Dendritic cell treated with granulocyte-macrophage colony-stimulating factor and Interleukin-4, amounts not matched to agents 40 ng/mL and 50 ng/mL, for 4 days (primary cell): ENCODE results near the gene PLA2G6.
"Not testable (repeated sequence)": the region's sequence is repeated elsewhere in the genome, so short reads cannot be mapped to it uniquely, and the experiment has no call there.

ENCODE experiments used
- H3K27ac Mint-ChIP-seq: one replicate; pipeline ENCODE4 v1.8.0; 2022; ENCODE audit warnings: mild to moderate bottlenecking, mixed read lengths
- H3K27me3 Mint-ChIP-seq: one replicate; pipeline ENCODE4 v1.8.0; 2022; ENCODE audit warnings: mild to moderate bottlenecking, mixed read lengths
- H3K36me3 Mint-ChIP-seq: one replicate; pipeline ENCODE4 v1.8.0; 2022; ENCODE audit warnings: low read depth, mixed read lengths
- H3K4me1 Mint-ChIP-seq: one replicate; pipeline ENCODE4 v1.8.0; 2022; ENCODE audit warnings: low read depth, mixed read lengths
- H3K4me3 Mint-ChIP-seq: one replicate; pipeline ENCODE4 v1.8.0; 2022; ENCODE audit warnings: mild to moderate bottlenecking, moderate library complexity, mixed read lengths
- H3K9me3 Mint-ChIP-seq: one replicate; pipeline ENCODE4 v1.8.0; 2022; ENCODE audit warnings: mixed read lengths
- intact Hi-C: fragments of 100-400 bp; cut with micrococcal nuclease; formaldehyde crosslinking; loops from one replicate; pipeline ENCODE4 v1.15.0; 2022

PLA2G6 gene

DNA sequence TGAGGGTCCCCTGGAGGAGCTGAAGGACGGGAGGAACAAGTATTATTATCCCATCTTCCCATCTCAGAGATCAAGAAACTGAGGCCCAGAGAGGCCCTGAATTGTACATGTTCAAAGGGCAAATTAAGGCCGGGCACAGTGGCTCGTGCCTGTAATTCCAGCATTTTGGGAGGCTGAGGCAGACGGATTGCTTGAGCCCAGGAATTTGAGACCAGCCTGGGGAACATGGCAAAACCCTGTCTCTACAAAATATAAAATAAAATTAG, 8.1 kb downstream of the PLA2G6 start:
- peaks cover 35% of the 10 kb centered on the region for H3K4me1 Mint-ChIP-seq
- H3K27me3 Mint-ChIP-seq, result peaks cover 57% of the 10 kb centered on the region
- H3K9me3 Mint-ChIP-seq, result no peaks in the 10 kb centered on the region
- H3K4me3 Mint-ChIP-seq, result no peak overlapping the region
- no peak overlapping the region for H3K27ac Mint-ChIP-seq
- no peaks in the 10 kb centered on the region for H3K36me3 Mint-ChIP-seq
- intact Hi-C loops, result no loop called here

DNA sequence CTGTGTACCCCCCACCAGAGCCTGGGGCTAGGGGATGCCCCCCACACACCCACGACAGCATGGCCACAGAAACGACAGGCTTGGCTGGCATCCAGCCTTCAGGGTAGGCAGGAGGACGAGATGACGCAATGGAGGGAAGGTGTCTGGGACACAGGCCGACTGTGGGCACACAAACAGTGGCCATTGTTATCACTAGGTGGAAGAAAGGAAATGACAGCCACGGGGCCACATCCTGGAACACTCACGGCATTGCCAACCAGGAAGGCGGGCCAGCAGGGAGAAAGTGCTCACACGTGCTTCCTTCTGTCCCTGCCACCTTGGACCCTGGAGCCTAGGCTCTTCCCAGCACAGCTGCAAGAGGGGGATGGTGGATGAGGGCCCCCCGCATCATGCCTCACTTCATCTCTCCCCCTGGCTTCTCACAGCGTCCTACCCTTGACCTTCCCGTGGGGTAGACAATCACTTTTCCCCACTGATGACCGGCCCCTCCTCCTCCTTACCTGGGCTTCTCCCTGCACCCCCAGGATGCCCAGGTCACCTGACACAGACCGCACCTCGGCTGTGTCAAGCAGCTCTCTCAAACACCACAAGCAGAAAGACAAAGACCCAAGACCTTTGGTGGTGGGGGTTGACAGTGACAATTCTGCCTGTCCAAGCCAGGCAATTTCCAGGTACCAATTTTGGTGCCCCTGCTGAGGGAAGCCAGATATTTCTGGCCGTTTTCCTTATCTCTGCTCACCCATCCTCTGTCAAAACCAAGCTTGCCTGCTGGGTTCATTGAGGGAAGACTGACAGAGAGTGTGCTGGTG, 8.6 kb downstream of the PLA2G6 start:
- H3K9me3 Mint-ChIP-seq, result no peaks in the 10 kb centered on the region
- peaks cover 61% of the 10 kb centered on the region for H3K27me3 Mint-ChIP-seq
- H3K36me3 Mint-ChIP-seq, result no peaks in the 10 kb centered on the region
- intact Hi-C loops, result no loop called here
- H3K4me1 Mint-ChIP-seq, result peaks cover 35% of the 10 kb centered on the region
- H3K27ac Mint-ChIP-seq, result no peak overlapping the region
- H3K4me3 Mint-ChIP-seq, result no peak overlapping the region

DNA sequence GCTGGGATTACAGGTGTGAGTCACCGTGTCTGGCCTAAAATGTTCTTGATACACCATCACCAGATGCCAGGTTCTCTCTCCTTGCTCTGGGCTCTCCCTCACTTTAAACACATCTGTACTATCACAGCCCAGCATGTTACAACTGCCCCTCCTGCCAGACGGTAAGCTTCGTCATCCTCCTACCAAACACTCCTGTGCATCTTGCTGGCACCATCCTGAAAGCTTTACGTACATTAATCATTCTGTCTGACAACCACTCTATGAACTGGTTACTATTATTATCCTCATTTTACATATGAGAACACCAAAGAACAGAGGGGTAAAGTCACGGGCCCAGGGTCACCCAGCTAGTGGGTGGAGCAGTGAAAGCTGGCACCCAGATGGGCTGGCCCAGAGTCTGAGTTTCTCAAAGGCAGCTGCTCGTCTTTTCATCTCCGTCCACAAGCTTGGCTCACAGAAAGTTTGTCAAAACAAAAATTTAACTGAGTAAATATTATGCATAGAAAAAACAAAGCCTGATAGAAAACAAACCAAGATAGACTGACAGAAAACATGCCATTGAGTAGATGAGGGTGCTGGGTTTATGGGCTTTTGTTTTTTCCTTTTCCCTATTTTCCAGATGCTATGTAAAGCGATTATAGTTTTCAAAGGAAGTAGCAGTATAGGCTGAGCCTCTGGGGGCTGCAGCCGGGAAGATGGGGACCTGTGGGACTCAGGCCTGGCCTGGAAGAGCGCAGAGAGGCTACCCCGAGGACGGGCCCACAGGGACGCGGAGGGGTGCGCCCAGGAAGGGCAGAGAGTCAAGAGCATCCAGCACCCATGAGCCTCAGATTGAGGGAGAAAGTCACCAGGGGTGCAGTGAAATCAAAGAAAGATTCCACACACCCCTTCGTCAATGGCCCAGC, 9.5 kb downstream of the PLA2G6 start:
- no peak overlapping the region for H3K4me3 Mint-ChIP-seq
- intact Hi-C loops, result no loop called here

GRCh38 chr22:38170469-38170868, 11.2 kb downstream of the PLA2G6 start:
- H3K9me3 Mint-ChIP-seq, result no peaks in the 10 kb centered on the region
- H3K27me3 Mint-ChIP-seq, result peaks cover 62% of the 10 kb centered on the region
- H3K4me1 Mint-ChIP-seq, result peaks cover 16% of the 10 kb centered on the region
- H3K27ac Mint-ChIP-seq, result no peak overlapping the region
- intact Hi-C loops, result no loop called here
- no peaks in the 10 kb centered on the region for H3K36me3 Mint-ChIP-seq
- no peak overlapping the region for H3K4me3 Mint-ChIP-seq

More for the DNA sequence above, 9.5 kb downstream of the PLA2G6 start:
- Mint-ChIP-seq H3K9me3 (no peaks in the 10 kb centered on the region), H3K27me3 (peaks cover 66% of the 10 kb centered on the region), H3K36me3 (no peaks in the 10 kb centered on the region), H3K27ac (no peak overlapping the region), H3K4me1 (peaks cover 32% of the 10 kb centered on the region)

DNA sequence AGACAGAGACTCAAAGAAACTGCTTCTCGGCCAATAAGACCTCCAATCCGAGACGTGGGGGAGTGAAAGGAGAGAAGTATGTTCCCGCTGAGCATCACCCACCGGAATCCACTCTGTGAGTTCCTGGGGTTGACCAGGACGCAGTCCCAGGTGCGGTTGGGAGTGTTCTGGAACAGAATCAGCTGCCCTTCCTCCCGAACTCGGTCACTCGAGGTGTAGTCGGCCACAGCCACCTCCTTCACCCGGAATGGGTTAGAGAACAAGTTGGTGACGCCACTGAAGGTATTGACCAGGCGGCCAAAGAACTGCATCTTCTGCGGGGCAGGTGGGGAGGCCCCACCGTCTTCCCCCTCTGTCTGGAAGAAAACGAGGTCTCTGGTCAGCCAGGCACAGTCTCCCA, 12.5 kb downstream of the PLA2G6 start:
- intact Hi-C loops, result no loop called here
- Mint-ChIP-seq H3K4me1 (peaks cover 15% of the 10 kb centered on the region), H3K27me3 (peaks cover 62% of the 10 kb centered on the region), H3K27ac (no peak overlapping the region), H3K4me3 (no peak overlapping the region), H3K9me3 (no peaks in the 10 kb centered on the region), H3K36me3 (no peaks in the 10 kb centered on the region)

- Mint-ChIP-seq H3K36me3 (no peaks in the 10 kb centered on the region), H3K27ac (no peak overlapping the region), H3K27me3 (peaks cover 61% of the 10 kb centered on the region), H3K9me3 (no peaks in the 10 kb centered on the region), H3K4me1 (peaks cover 11% of the 10 kb centered on the region), H3K4me3 (no peak overlapping the region)
- intact Hi-C loops, result no loop called here
Measured at GRCh38 chr22:38167988-38168407, 13.6 kb downstream of the PLA2G6 start.

DNA sequence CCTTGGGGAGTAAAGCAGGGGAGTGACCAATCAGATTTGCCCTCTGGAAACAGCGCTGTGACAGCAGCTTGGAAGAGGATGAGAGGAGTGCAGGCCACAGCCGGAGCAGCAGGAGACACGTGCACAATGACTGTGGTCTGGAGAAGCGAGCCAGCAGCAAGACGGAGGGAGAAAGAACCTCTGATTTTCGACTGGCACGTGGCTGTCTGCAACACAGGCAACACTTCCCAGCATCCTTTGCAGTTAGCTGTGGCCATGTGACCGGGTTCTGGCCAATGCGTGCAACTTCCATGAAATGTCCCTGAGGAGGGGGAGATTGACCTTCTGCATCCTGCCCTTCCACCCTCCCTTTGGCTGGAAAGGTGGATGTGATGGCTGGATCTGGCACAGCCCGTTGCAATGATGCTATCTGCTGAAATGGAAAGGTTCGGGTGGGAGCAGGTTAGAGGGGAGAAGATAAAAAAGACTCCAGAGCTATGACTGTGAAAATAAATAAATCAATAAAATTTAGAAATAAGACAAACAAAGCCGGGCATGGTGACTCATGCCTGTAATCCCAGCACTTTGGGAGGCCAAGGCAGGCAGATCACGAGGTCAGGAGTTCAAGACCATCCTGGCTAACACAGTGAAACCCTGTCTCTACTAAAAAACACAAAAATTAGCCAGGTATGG, 15.6 kb downstream of the PLA2G6 start:
- intact Hi-C loops, result no loop called here
- Mint-ChIP-seq H3K27me3 (peaks cover 60% of the 10 kb centered on the region), H3K4me3 (no peak overlapping the region), H3K4me1 (peaks cover 21% of the 10 kb centered on the region), H3K27ac (no peak overlapping the region), H3K36me3 (no peaks in the 10 kb centered on the region), H3K9me3 (no peaks in the 10 kb centered on the region)

DNA sequence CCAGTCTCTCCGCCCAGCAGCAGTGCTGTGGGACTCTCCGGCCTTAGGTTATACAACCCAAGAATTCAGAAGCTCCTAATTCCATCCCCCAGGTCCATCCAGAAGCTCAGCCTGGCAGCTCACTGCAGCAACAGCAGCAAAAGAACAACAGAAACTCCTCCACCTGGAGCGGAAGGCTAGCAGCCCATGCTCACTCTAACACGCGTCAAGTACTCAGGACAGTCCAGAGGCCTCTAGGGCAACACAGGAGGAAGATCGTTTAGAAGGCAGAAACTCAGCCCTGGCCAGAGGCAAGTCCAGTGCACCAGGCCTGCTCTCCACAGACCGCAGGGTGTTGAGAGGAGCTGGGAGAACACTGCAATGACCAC, 17.1 kb downstream of the PLA2G6 start:
- Mint-ChIP-seq H3K4me3 (no peak overlapping the region), H3K27me3 (peaks cover 63% of the 10 kb centered on the region), H3K4me1 (peaks cover 21% of the 10 kb centered on the region), H3K9me3 (no peaks in the 10 kb centered on the region), H3K36me3 (no peaks in the 10 kb centered on the region), H3K27ac (peak overlapping the region; percentile 58)
- intact Hi-C loops, result no loop called here

- H3K27ac Mint-ChIP-seq, result peak overlapping the region; percentile 58
Measured at GRCh38 chr22:38163844-38164550, 17.6 kb downstream of the PLA2G6 start.

DNA sequence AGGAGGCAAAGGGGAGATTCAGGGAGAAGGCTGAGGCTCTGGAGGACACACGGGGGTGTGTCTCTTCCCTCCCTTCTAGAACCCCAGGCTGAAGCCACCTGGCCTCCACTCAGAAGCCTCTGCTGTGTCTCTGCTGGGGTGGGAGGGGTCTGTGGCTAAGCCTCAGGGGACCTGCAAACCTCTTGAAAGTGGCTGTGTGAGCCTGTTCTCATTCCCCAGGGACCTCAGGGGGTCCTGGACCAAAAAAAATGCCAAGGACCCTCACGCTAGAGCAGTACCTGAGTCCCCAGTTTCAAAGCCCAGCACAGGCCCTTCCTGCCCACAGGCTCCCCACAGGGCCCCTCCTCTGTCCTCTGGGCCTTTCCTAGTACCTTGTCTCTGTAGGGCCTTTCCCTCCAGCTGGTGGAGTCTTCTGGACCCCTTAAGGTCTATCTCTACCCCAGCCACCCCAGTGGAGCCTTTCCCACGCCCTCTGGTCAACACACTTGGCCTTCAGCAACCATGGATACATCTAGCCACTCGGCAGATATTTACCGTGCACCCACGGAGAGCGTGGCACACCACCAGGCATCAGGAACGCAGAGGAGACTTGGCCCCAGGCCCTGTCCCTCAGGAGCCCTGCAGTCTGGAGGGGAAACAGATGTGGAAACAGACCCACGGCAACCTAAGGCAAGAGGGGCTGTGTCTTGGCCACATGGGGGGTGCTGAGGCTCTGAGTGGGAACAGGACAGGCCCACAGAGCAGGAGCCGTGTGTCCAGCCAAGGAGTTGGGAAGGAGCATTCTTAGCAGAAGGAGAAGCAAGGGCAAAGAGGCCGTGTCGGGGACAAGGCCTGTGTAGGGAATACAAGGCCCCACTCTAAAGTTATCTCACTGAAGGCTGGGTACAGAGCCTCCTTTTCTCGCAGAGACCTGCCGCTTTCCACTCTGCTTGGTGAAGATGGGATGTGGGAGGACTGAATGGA, 18.5 kb downstream of the PLA2G6 start:
- no peak overlapping the region for H3K27ac Mint-ChIP-seq
- intact Hi-C loops, result no loop called here
- no peaks in the 10 kb centered on the region for H3K9me3 Mint-ChIP-seq
- peaks cover 57% of the 10 kb centered on the region for H3K27me3 Mint-ChIP-seq
- H3K4me1 Mint-ChIP-seq, result peaks cover 21% of the 10 kb centered on the region
- H3K4me3 Mint-ChIP-seq, result no peak overlapping the region
- H3K36me3 Mint-ChIP-seq, result no peaks in the 10 kb centered on the region

More at GRCh38 chr22:38163844-38164550, 17.6 kb downstream of the PLA2G6 start:
- Mint-ChIP-seq H3K4me1 (peaks cover 21% of the 10 kb centered on the region), H3K9me3 (no peaks in the 10 kb centered on the region), H3K27me3 (peaks cover 63% of the 10 kb centered on the region), H3K36me3 (no peaks in the 10 kb centered on the region), H3K4me3 (no peak overlapping the region)
- intact Hi-C loops, result no loop called here

- intact Hi-C loops, result no loop called here
- no peaks in the 10 kb centered on the region for H3K36me3 Mint-ChIP-seq
- peaks cover 80% of the 10 kb centered on the region for H3K27me3 Mint-ChIP-seq
- H3K9me3 Mint-ChIP-seq, result no peaks in the 10 kb centered on the region
- no peaks in the 10 kb centered on the region for H3K4me1 Mint-ChIP-seq
- H3K4me3 Mint-ChIP-seq, result no peak overlapping the region
- H3K27ac Mint-ChIP-seq, result no peak overlapping the region
Measured at GRCh38 chr22:38155703-38156102, 25.9 kb downstream of the PLA2G6 start.

GRCh38 chr22:38154563-38154915, 27.1 kb downstream of the PLA2G6 start:
- intact Hi-C loops, H3K27ac Mint-ChIP-seq, H3K4me3 Mint-ChIP-seq, H3K4me1 Mint-ChIP-seq, H3K9me3 Mint-ChIP-seq, H3K36me3 Mint-ChIP-seq: not testable (repeated sequence)
- peaks cover 82% of the 10 kb centered on the region for H3K27me3 Mint-ChIP-seq
